Testis (tissue), 2 donors: ENCODE data around the gene ANKFY1.

Source experiments
- CTCF ChIP-seq, 3 experiments: fragments of 450-650 bp in 2 of 3; fragments of 200-600 bp in 1 of 3; sonication (generic) in 1 of 3; IDR thresholded peaks; one replicate each; pipeline ENCODE4 v1.5.1; 2016 to 2019; ENCODE audit warnings: antibody characterized with exemption in 3 of 3, mild to moderate bottlenecking in 2 of 3, moderate library complexity in 1 of 3
- POLR2A ChIP-seq: fragments of 450-650 bp; IDR thresholded peaks from one replicate; pipeline ENCODE4 v1.6.1; 2017; ENCODE audit warnings: antibody characterized with exemption, mild to moderate bottlenecking, moderate library complexity

DNA sequence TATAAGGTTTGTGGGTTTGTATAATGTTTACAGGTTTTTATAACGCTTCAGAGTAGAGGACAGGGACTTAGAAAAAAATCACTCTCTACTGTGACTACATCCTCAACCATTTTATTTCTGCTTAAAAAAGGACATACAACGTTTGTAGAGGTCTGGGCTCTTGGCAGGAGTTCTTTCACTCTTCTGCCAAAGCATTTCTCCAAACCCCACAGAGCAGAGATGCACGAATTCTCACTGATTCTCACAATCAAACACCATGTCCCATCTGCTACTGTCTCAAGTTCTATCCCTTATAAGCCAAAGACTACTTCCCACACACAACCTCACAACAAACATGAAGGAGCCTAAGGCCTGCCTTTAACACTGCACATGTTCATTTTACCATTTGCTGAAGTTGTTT, 7.0 kb upstream of the ANKFY1 start:
- TF ChIP-seq CTCF (IDR thresholded peaks at IDR 0.05) (no peak), POLR2A (no peak)
